ENCODE measurements around the gene ARHGAP40.

DNA sequence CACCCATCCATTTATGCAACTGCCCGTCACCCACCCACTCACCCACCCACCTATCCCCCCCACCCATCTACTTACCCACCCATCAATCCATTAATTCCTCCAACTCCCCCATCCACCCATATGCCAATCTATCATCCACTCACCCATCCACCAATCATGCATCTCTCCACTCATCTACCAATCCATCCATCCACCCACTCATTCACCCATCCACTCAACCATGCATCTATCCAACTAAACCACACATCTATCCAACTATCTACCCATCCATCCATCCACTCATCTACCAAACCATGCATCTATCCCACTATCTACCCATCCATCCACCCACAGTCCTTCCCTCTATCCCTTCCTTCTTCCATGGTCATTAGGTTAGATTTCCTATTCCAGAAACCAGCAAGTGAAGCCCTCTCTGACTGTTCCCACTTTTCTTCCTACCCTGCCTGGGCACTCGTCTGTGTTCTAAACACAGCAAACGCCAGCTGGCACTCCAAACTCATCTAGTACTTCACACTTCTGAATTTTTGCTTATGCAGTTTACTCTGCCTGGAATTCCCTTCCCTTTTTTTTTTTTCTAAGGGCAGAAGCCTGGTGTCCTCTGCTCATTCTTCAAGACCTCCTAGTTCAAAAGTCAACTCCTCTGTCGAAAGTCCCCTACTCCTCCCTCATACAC lies 43.1 kb downstream of the ARHGAP40 start:
- no peak for TF ChIP-seq YY1 (IDR thresholded peaks at IDR 0.05; ENCODE audit: insufficient read depth, insufficient read length)
- TF ChIP-seq ZNF274 (IDR thresholded peaks at IDR 0.05; ENCODE audit: low read depth, low read length) = no peak
- no peak for TF ChIP-seq SUZ12 (IDR thresholded peaks at IDR 0.05; ENCODE audit: extremely low read depth, insufficient read depth, insufficient read length)
